Neural cell (in vitro differentiated cells): ENCODE data around the gene FBXO24. TPM values are rescaled to one million over a fixed set of nuclear protein-coding genes. Genes with fewer than 3 reads are reported as not detected.

Source experiments
- H2AFZ ChIP-seq: fragments of 200-600, 300-800 bp; sonication (generic), shearing (Covaris generic); 2 replicates; pipeline ENCODE4 v1.6.0; 2014; ENCODE audit warnings: low read depth, mild to moderate bottlenecking, antibody characterized with exemption, low read length, moderate library complexity
- H3F3A ChIP-seq: fragments of 200-600 bp; shearing (Covaris generic); 2 replicates; pipeline ENCODE4 v1.6.1; 2016; ENCODE audit warnings: mild to moderate bottlenecking, moderate library complexity, mixed read lengths, antibody characterized with exemption, low read length; ENCODE audit not compliant: insufficient read depth, poor library complexity, severe bottlenecking
- H3K27ac ChIP-seq: fragments of 200-600, 300-800 bp; sonication (generic), shearing (Covaris generic); 2 replicates; pipeline ENCODE4 v1.5.1; 2014; ENCODE audit warnings: mild to moderate bottlenecking, low read length, moderate library complexity
- H3K27me3 ChIP-seq: fragments of 300-800, 200-600 bp; sonication (generic), shearing (Covaris generic); 2 replicates; pipeline ENCODE4 v1.6.0; 2014; ENCODE audit warnings: mild to moderate bottlenecking, low read depth, low read length, moderate library complexity; ENCODE audit not compliant: insufficient read depth
- H3K36me3 ChIP-seq: fragments of 300-800, 200-600 bp; sonication (generic), shearing (Covaris generic); 2 replicates; pipeline ENCODE4 v1.5.1; 2014; ENCODE audit warnings: mild to moderate bottlenecking, antibody characterized with exemption, low read length, moderate library complexity; ENCODE audit not compliant: insufficient read depth
- H3K4me2 ChIP-seq: fragments of 300-800, 200-600 bp; sonication (generic), shearing (Covaris generic); 2 replicates; pipeline ENCODE4 v1.6.0; 2014; ENCODE audit warnings: mild to moderate bottlenecking, low read length
- H3K4me3 ChIP-seq: fragments of 300-800, 200-600 bp; sonication (generic), shearing (Covaris generic); 2 replicates; pipeline ENCODE4 v1.5.1; 2014; ENCODE audit warnings: mild to moderate bottlenecking, low read length, moderate library complexity
- H3K79me2 ChIP-seq: fragments of 200-600 bp; shearing (Covaris generic); replicated peaks from 2 replicates; pipeline ENCODE4 v1.6.0; 2014; ENCODE audit warnings: mild to moderate bottlenecking, low read length, moderate library complexity; ENCODE audit not compliant: insufficient read depth
- H3K9ac ChIP-seq: fragments of 300-800, 200-600 bp; sonication (generic), shearing (Covaris generic); 2 replicates; pipeline ENCODE4 v1.6.1; 2016; ENCODE audit warnings: mild to moderate bottlenecking, low read length, mixed read lengths
- H3K9me2 ChIP-seq: fragments of 200-600 bp; shearing (Covaris generic); 2 replicates; pipeline ENCODE4 v1.6.1; 2016; ENCODE audit warnings: mild to moderate bottlenecking, low read length, mixed read lengths; ENCODE audit not compliant: insufficient read depth
- H3K9me3 ChIP-seq: fragments of 200-600, 300-800 bp; sonication (generic), shearing (Covaris generic); 2 replicates; pipeline ENCODE4 v1.6.1; 2016; ENCODE audit warnings: mild to moderate bottlenecking, mixed run types, low read length, moderate library complexity, mixed read lengths
- H4K20me1 ChIP-seq: fragments of 200-600 bp; shearing (Covaris generic); 2 replicates; pipeline ENCODE4 v1.6.1; 2016; ENCODE audit warnings: mild to moderate bottlenecking, mixed run types; ENCODE audit not compliant: insufficient read depth
- EP300 ChIP-seq: fragments of 450-650 bp; conservative IDR thresholded peaks from 2 replicates; pipeline ENCODE4 v1.6.1; 2014; ENCODE audit warnings: antibody characterized with exemption, mild to moderate bottlenecking, moderate library complexity; ENCODE audit not compliant: poor library complexity, severe bottlenecking
- EZH2 ChIP-seq: fragments of 200-600, 300-800 bp; shearing (Covaris generic), sonication (generic); IDR thresholded peaks from 2 replicates; pipeline ENCODE4 v1.6.1; 2014; ENCODE audit warnings: antibody characterized with exemption, low read length, borderline replicate concordance, mild to moderate bottlenecking; ENCODE audit not compliant: insufficient read depth, poor library complexity, severe bottlenecking
- MXI1 ChIP-seq: fragments of 450-650 bp; conservative IDR thresholded peaks from 2 replicates; pipeline ENCODE4 v1.6.1; 2014; ENCODE audit warnings: antibody characterized with exemption, mild to moderate bottlenecking; ENCODE audit not compliant: poor library complexity, severe bottlenecking
- POLR2AphosphoS5 ChIP-seq: IDR thresholded peaks from 2 replicates; pipeline ENCODE4 v1.6.1; 2012
- RAD21 ChIP-seq: fragments of 450-650 bp; conservative IDR thresholded peaks from 2 replicates; pipeline ENCODE4 v1.6.1; 2014; ENCODE audit warnings: antibody characterized with exemption, mild to moderate bottlenecking, moderate library complexity
- SMC3 ChIP-seq: fragments of 450-650 bp; conservative IDR thresholded peaks from 2 replicates; pipeline ENCODE4 v1.6.1; 2014; ENCODE audit warnings: antibody characterized with exemption, mild to moderate bottlenecking, moderate library complexity; ENCODE audit not compliant: poor library complexity
- TAF1 ChIP-seq: IDR thresholded peaks from 2 replicates; pipeline ENCODE4 v1.6.1; 2012; ENCODE audit warnings: low read depth
- polyA plus RNA-seq: library from polyadenylated mRNA; depleted of rRNA; stranded (reverse); fragments of >200 nt; gene quantifications from 2 replicates; pipeline ENCODE4 v1.2.3, GENCODE V29; 2014
- TF ChIP-seq, protein P1 (sequence below): IDR thresholded peaks from 2 replicates; pipeline ENCODE4 v1.6.1; 2012; ENCODE audit warnings: borderline replicate concordance
- TF ChIP-seq, protein P2 (sequence below): fragments of 450-650 bp; IDR thresholded peaks from 2 replicates; pipeline ENCODE4 v1.5.1; 2014; ENCODE audit warnings: antibody characterized with exemption, mild to moderate bottlenecking, moderate library complexity; ENCODE audit not compliant: poor library complexity, severe bottlenecking

FBXO24 gene
- polyA plus RNA-seq, 1 donor from 2014 or later = 0.52 TPM

- no peaks in the 10 kb centered on the region for H3K36me3 ChIP-seq
- no peaks in the 10 kb centered on the region for H4K20me1 ChIP-seq
- H3K9me2 ChIP-seq = no peaks in the 10 kb centered on the region
- no peak overlapping the region for H3K4me3 ChIP-seq
- H3K79me2 ChIP-seq = no peaks in the 10 kb centered on the region
- no peak overlapping the region for H2AFZ ChIP-seq
- TF ChIP-seq TAF1 = no peak
- TF ChIP-seq, protein P1, sequence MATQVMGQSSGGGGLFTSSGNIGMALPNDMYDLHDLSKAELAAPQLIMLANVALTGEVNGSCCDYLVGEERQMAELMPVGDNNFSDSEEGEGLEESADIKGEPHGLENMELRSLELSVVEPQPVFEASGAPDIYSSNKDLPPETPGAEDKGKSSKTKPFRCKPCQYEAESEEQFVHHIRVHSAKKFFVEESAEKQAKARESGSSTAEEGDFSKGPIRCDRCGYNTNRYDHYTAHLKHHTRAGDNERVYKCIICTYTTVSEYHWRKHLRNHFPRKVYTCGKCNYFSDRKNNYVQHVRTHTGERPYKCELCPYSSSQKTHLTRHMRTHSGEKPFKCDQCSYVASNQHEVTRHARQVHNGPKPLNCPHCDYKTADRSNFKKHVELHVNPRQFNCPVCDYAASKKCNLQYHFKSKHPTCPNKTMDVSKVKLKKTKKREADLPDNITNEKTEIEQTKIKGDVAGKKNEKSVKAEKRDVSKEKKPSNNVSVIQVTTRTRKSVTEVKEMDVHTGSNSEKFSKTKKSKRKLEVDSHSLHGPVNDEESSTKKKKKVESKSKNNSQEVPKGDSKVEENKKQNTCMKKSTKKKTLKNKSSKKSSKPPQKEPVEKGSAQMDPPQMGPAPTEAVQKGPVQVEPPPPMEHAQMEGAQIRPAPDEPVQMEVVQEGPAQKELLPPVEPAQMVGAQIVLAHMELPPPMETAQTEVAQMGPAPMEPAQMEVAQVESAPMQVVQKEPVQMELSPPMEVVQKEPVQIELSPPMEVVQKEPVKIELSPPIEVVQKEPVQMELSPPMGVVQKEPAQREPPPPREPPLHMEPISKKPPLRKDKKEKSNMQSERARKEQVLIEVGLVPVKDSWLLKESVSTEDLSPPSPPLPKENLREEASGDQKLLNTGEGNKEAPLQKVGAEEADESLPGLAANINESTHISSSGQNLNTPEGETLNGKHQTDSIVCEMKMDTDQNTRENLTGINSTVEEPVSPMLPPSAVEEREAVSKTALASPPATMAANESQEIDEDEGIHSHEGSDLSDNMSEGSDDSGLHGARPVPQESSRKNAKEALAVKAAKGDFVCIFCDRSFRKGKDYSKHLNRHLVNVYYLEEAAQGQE = no peak
- no peak for TF ChIP-seq MXI1
- no peak for TF ChIP-seq EZH2
- TF ChIP-seq RAD21 = no peak
- no peak for TF ChIP-seq SMC3
- TF ChIP-seq, protein P2, sequence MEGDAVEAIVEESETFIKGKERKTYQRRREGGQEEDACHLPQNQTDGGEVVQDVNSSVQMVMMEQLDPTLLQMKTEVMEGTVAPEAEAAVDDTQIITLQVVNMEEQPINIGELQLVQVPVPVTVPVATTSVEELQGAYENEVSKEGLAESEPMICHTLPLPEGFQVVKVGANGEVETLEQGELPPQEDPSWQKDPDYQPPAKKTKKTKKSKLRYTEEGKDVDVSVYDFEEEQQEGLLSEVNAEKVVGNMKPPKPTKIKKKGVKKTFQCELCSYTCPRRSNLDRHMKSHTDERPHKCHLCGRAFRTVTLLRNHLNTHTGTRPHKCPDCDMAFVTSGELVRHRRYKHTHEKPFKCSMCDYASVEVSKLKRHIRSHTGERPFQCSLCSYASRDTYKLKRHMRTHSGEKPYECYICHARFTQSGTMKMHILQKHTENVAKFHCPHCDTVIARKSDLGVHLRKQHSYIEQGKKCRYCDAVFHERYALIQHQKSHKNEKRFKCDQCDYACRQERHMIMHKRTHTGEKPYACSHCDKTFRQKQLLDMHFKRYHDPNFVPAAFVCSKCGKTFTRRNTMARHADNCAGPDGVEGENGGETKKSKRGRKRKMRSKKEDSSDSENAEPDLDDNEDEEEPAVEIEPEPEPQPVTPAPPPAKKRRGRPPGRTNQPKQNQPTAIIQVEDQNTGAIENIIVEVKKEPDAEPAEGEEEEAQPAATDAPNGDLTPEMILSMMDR = no peak
- TF ChIP-seq POLR2AphosphoS5 = no peak
- TF ChIP-seq EP300 = no peak
- H3K27me3 ChIP-seq = no peaks in the 10 kb centered on the region
- H3K9me3 ChIP-seq = no peaks in the 10 kb centered on the region
- no peak overlapping the region for H3K27ac ChIP-seq
- H3K4me2 ChIP-seq = no peak overlapping the region
- H3K9ac ChIP-seq = no peak overlapping the region
- H3F3A ChIP-seq = no peaks in the 10 kb centered on the region
Observed at GRCh38 chr7:100639995-100640516, 53.9 kb downstream of the FBXO24 start.

GRCh38 chr7:100640517-100641440, 54.7 kb downstream of the FBXO24 start:
- no peak for TF ChIP-seq EP300
- TF ChIP-seq, protein P1 = no peak
- TF ChIP-seq POLR2AphosphoS5 = no peak
- TF ChIP-seq, protein P2 = no peak
- TF ChIP-seq MXI1 = no peak
- no peak for TF ChIP-seq RAD21
- TF ChIP-seq EZH2 = no peak
- TF ChIP-seq SMC3 = no peak
- no peak for TF ChIP-seq TAF1
- no peak overlapping the region for H2AFZ ChIP-seq
- no peak overlapping the region for H3K27ac ChIP-seq
- H3K9ac ChIP-seq = no peak overlapping the region
- H3F3A ChIP-seq = no peaks in the 10 kb centered on the region
- no peaks in the 10 kb centered on the region for H3K9me2 ChIP-seq
- H3K79me2 ChIP-seq = no peaks in the 10 kb centered on the region
- H3K4me2 ChIP-seq = no peak overlapping the region
- H3K27me3 ChIP-seq = no peaks in the 10 kb centered on the region
- H3K36me3 ChIP-seq = no peaks in the 10 kb centered on the region
- no peaks in the 10 kb centered on the region for H3K9me3 ChIP-seq
- H4K20me1 ChIP-seq = no peaks in the 10 kb centered on the region
- H3K4me3 ChIP-seq = no peak overlapping the region
